Activated T-helper 1 cell treated with anti-CD3 and anti-CD28 coated beads, Interleukin-12 subunit alpha, Interleukin-12 subunit beta, Interleukin-2, Interleukin-4 antibody, amounts not matched to agents 30 ng/mL and 10 ng/mL and 1 ng/mL, durations not matched to agents 14 hours and 24 hours and 36 hours (primary cell): Measurements from ENCODE around the gene LENG8. TPM values are rescaled to one million over a fixed set of nuclear protein-coding genes. Genes with fewer than 3 reads are reported as not detected.
"Not testable (repeated sequence)": the region's sequence is repeated elsewhere in the genome, so short reads cannot be mapped to it uniquely, and the experiment has no call there.

Source experiments
- DNase-seq: peaks from one replicate; pipeline ENCODE4 v3.0.0; 2021; ENCODE audit warnings: low spot score
- H3K27ac Mint-ChIP-seq: one replicate; pipeline ENCODE4 v1.8.0; 2021; ENCODE audit warnings: mild to moderate bottlenecking, mixed read lengths
- H3K27me3 Mint-ChIP-seq: one replicate; pipeline ENCODE4 v1.8.0; 2022; ENCODE audit warnings: mild to moderate bottlenecking, moderate library complexity, mixed read lengths; ENCODE audit not compliant: insufficient read depth
- H3K36me3 Mint-ChIP-seq: one replicate; pipeline ENCODE4 v1.8.0; 2021; ENCODE audit warnings: low read depth, mixed read lengths
- H3K4me1 Mint-ChIP-seq: one replicate; pipeline ENCODE4 v1.8.0; 2021; ENCODE audit warnings: low read depth, mixed read lengths
- H3K4me3 Mint-ChIP-seq: one replicate; pipeline ENCODE4 v1.8.0; 2021; ENCODE audit warnings: mild to moderate bottlenecking, moderate library complexity, mixed read lengths
- H3K9me3 Mint-ChIP-seq: one replicate; pipeline ENCODE4 v1.8.0; 2021; ENCODE audit warnings: mixed read lengths
- intact Hi-C: fragments of 100-400 bp; cut with micrococcal nuclease; formaldehyde crosslinking; loops from one replicate; pipeline ENCODE4 v1.15.1; 2024
- total RNA-seq: library from RNA; stranded (reverse); gene quantifications from 2 replicates; pipeline ENCODE4 v1.2.3, GENCODE V29; 2022

Gene LENG8
- total RNA-seq, 1 donor from 2014 or later = 192 TPM

DNA sequence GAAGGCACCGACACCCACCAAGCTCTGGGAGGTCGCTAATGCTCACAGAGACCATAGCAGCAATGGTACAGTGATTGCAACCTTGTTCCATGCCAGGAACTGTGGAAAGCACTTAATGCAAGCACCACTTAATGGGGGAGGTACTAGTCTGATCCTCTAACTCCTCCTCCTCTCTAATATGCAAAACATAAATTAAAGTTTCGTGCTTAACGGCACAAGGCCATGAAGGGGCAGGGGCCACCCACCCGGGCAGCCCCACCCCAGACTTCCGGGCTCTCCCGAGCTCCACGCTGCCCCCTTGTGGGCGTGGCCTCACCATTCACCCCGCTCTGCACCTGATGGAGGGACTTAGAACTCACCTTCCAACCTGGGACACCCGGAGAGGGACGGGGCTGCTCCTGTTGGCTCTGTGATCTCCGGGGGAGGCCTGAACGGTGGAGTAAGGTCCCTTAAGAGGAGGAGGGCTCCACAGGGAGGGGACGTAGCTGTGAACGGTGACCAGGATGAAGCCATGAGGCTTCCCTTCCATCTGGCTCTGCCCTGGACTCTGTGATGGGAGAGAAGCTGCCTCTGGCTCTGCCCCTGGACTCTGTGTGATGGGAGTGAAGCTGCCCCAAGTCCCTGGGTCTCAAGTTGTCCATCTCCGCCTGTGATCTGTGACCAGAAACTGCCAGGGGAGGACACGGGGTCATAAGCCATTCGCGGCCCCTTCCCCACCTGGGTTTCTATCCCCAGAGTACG lies 60.4 kb downstream of the LENG8 start:
- not testable (repeated sequence) for H3K4me3 Mint-ChIP-seq

More for the DNA sequence above, 60.4 kb downstream of the LENG8 start:
- intact Hi-C loops, H3K27ac Mint-ChIP-seq, H3K27me3 Mint-ChIP-seq, DNase-seq, H3K9me3 Mint-ChIP-seq, H3K36me3 Mint-ChIP-seq: not testable (repeated sequence)
- peaks cover 24% of the 10 kb centered on the region for H3K4me1 Mint-ChIP-seq

Other genes starting within 250 kb of the LENG8 start
- gene RPS9, start 248.3 kb upstream of the LENG8 start, total RNA-seq = 1,475 and 1,511 TPM in 2 replicates
- 0.67 and 0.78 TPM in 2 replicates for gene LILRB3, start 226.2 kb upstream of the LENG8 start, total RNA-seq
- 0.27 and 0.36 TPM in 2 replicates for gene LILRA6, start 206.4 kb upstream of the LENG8 start, total RNA-seq
- gene LILRB5, start 191.9 kb upstream of the LENG8 start, total RNA-seq = not detected in 2 replicates
- not detected in 2 replicates for gene LILRB2, start 168.1 kb upstream of the LENG8 start, total RNA-seq
- not detected in 2 replicates for gene LILRA5, start 136.0 kb upstream of the LENG8 start, total RNA-seq
- gene LILRA4, start 110.0 kb upstream of the LENG8 start, total RNA-seq = not detected in 2 replicates
- gene LAIR1, start 84.3 kb upstream of the LENG8 start, total RNA-seq = 9.2 and 9.4 TPM in 2 replicates
- 0.49 and 0.59 TPM in 2 replicates for gene TTYH1, start 33.7 kb upstream of the LENG8 start, total RNA-seq
- 8.4 and 11.5 TPM in 2 replicates for gene LENG9, start 14.6 kb downstream of the LENG8 start, total RNA-seq
- gene CDC42EP5, start 24.1 kb downstream of the LENG8 start, total RNA-seq = not detected in 2 replicates
- 45.7 and 49.1 TPM in 2 replicates for gene LAIR2, start 53.6 kb downstream of the LENG8 start, total RNA-seq
- gene LILRA2, start 124.6 kb downstream of the LENG8 start, total RNA-seq = not detected in 2 replicates
- gene LILRA1, start 144.4 kb downstream of the LENG8 start, total RNA-seq = not detected in 2 replicates
- not detected in 2 replicates for gene LILRB1, start 181.3 kb downstream of the LENG8 start, total RNA-seq
- 0.34 TPM in 1 of 2 replicates, not detected in the other for gene LILRB4, start 213.8 kb downstream of the LENG8 start, total RNA-seq